ENCODE measurements around the gene TMEM63A.

Gene TMEM63A

DNA sequence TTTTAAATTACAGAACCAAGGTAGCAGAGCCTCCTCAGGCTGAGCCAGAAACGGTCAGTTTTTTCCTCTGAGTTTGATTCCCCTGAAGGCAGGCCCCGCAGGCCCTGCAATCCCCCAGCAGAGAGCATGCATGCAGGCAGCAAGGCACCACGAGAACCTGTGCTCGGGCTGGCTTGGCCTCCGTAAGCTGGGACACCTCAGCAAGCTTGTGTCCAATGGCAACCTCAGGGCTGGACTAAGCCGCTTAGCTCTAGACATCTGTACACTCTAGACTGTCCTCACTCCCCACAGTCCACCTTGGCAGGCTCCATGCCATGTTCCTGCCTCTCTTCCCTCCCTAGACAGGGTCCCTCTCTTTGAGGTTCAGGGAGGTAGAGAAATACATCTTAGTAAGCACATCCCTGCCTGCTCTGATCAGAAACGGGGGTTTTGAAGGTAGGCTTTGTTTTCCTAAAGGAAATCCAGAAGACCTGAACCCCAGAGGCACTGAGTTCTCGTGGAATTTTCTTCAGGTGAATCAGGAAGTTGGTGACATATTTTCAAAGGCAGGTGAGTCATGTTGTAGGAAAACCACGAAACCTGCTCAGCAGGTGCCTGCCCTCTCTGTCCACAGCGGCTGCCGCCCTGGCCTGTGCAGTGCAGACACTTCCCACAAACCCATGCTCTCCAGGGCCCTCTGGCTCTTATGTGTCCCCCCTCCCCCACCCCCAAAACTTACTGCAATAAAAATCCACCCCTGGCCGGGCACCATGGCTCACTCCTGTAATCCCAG is 7.0 kb downstream of the TMEM63A start:
- TF ChIP-seq CTCF (IDR thresholded peaks at IDR 0.05; ENCODE audit: low read depth, low read length) = no peak
- DNase-seq (ENCODE audit: extremely low read depth, low read depth) = no peak

DNA sequence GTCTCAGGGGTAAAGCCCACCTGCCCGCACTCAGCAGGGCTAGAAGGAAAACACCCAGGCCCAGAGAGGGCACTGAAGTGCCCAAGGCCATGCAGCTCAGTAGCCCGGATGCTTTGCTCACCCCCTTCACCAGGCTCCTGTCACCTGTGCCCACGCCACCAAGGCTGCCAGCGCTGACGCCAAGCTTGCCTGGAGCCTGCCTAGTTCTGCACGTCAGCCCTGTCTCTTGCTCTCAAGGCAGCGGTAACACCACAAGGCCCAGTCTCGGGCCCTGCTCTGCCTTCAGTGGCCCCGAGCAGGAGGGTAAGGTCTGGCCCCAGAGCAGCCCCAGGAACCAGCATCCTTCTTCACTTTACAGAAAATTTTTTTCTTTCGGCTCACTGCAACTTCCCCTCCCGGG is 7.7 kb downstream of the TMEM63A start:
- DNase-seq (ENCODE audit: extremely low read depth, low read depth) = no peak
- no peak for TF ChIP-seq CTCF (IDR thresholded peaks at IDR 0.05; ENCODE audit: low read depth, low read length)

- no peak for TF ChIP-seq CTCF (IDR thresholded peaks at IDR 0.05; ENCODE audit: low read depth, low read length)
- DNase-seq (ENCODE audit: extremely low read depth, low read depth) = no peak
These were observed 8.8 kb downstream of the TMEM63A start for GRCh38 chr1:225873281-225873850.

DNA sequence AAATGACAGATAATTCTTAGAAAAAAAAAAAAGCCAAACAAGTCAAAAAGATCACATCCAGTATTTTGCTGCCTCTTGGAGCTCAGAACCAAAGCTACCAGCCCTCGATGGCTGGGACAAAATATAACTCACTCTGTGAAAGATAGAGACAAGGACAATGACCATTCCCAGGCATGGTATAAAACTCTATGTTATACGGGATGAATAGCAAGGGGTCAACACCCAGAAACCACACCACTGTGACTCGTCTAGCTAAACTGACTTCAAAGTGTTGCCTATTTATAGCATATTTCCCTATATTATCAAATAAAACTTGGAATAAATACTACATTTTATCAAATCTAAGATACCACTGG is 10.1 kb downstream of the TMEM63A start:
- DNase-seq (ENCODE audit: extremely low read depth, low read depth) = no peak
- TF ChIP-seq CTCF (IDR thresholded peaks at IDR 0.05; ENCODE audit: low read depth, low read length) = no peak

GRCh38 chr1:225871359-225872074 is 10.7 kb downstream of the TMEM63A start:
- TF ChIP-seq CTCF (IDR thresholded peaks at IDR 0.05; ENCODE audit: low read depth, low read length) = no peak
- no peak for DNase-seq (ENCODE audit: extremely low read depth, low read depth)

- TF ChIP-seq CTCF (IDR thresholded peaks at IDR 0.05; ENCODE audit: low read depth, low read length) = no peak
- no peak for DNase-seq (ENCODE audit: extremely low read depth, low read depth)
These were observed 11.3 kb downstream of the TMEM63A start for GRCh38 chr1:225870911-225871310.
